ENCODE measurements around the gene TRPT1.
A peak's percentile ranks its signal among the peaks of the same experiment; 100 is the strongest.

Gene TRPT1

DNA sequence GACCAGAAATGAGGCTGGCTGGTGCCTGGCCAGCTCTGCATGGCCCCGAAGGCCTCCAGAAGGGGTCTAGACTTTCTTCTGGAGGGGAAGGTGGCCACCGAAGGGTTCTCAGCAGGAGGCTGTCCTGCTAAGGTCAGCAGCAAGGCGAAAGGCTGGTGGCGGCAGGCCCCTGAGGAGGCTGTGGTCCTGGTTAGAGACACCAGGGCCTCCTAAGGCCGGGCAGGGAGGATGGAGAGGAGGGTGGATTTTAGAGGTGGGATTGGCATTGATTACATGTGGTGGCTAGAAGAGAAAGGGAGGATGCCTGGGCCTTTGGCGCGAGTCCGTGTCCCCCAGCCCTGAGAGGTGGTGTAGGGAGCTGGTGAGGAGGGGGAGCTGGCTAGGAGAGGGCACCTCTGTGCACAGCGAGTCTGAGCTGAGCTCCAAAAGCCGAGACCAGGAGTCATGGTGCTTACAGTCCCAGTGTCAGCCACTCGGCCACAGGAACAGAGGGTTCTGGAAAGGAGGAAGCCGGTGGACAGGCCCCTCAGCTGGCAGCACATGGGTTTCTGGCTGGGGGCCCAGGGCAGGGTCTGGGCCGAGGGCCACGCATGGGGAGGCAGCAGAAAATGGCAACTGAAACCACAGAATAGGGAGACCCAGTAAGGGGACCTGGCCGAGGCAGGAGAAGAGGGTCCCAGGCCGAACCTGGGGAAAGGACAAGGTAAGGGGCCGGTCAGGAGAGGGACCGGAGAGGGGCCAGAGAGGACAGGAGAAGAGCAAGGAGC, 17.0 kb downstream of the TRPT1 start:
- in situ Hi-C loops (cut with MboI; ENCODE audit: low sequenced_read_pairs, unreplicated experiment): no loop called here
- DNase-seq (ENCODE audit: low spot score): no peak
- TF ChIP-seq, protein P1, sequence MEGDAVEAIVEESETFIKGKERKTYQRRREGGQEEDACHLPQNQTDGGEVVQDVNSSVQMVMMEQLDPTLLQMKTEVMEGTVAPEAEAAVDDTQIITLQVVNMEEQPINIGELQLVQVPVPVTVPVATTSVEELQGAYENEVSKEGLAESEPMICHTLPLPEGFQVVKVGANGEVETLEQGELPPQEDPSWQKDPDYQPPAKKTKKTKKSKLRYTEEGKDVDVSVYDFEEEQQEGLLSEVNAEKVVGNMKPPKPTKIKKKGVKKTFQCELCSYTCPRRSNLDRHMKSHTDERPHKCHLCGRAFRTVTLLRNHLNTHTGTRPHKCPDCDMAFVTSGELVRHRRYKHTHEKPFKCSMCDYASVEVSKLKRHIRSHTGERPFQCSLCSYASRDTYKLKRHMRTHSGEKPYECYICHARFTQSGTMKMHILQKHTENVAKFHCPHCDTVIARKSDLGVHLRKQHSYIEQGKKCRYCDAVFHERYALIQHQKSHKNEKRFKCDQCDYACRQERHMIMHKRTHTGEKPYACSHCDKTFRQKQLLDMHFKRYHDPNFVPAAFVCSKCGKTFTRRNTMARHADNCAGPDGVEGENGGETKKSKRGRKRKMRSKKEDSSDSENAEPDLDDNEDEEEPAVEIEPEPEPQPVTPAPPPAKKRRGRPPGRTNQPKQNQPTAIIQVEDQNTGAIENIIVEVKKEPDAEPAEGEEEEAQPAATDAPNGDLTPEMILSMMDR (IDR thresholded peaks at IDR 0.05; ENCODE audit: borderline replicate concordance, control extremely low read depth, extremely low read depth, insufficient read depth, missing control alignments): no peak

DNA sequence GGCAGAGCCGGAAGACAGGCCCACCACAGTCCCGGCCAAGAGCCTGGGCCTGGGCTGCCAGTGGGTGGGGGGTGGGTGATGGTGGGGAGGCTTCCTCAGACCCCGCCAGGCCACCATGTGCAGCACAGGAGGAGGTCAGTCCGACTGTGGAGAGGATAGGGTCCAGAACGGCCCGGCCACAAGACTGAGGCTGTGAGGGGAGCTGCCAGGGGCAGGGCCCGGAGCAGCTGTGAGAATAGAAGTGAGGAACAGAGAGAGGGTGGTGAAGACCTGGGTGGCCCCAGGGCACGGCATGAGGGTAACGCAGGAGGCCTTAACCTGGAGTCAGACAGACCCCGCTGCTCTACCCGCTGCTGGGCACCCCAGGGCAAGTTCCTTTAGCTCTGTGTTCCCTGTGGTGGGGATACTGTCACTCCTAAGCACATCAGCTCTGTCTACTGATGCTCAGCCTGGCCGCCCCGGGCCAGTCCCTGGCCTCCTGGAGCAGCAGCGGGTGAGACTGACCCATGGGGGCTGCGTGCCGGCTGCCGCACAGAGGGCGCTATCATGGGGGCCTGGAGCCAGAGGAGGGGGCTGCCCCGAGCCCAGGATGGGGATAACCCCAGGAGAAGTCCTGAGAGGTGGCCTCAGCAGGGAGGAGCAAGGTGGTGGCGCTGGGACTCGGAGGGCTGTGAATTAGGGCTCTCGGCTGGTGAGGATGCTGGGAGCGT, 17.7 kb downstream of the TRPT1 start:
- no peak for DNase-seq (ENCODE audit: low spot score)
- in situ Hi-C loops (cut with MboI; ENCODE audit: low sequenced_read_pairs, unreplicated experiment): no loop called here
- TF ChIP-seq, protein P1 (IDR thresholded peaks at IDR 0.05; ENCODE audit: borderline replicate concordance, control extremely low read depth, extremely low read depth, insufficient read depth, missing control alignments): no peak

DNA sequence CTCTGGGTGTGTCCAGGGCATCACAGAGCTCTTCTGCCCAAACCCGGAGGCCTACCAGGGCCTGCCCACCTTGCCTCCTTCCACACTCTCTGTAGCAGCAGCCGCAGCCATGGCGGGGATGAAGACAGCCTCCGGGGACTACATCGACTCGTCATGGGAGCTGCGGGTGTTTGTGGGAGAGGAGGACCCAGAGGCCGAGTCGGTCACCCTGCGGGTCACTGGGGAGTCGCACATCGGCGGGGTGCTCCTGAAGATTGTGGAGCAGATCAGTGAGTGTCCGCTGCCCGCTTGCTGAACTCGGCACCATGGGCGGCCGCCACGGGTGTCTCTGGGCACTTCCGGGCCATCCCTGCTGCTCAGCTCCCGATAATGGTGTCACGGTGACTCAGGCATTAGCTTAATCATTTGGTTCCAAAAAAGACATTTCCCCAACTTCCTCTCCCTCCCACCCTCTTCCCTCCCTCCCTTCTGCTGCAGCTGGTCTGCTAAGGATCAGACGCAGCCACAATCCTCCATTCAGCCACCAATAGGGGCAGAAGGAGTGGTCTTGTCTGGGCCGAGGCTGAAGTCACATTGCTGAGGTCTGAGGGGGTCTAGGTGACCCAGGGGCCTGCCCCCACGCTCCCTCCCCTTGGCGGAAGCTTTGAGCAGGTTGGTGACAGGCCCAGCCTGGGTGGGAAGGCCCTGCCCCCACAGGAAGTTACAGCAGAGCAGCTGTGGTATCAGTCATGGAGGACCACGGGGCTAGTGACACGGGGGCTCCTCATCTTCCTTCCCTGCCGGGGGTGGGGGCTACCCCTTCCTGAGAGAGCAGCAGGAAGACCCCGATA, 18.5 kb downstream of the TRPT1 start:
- in situ Hi-C loops (cut with MboI; ENCODE audit: low sequenced_read_pairs, unreplicated experiment): no loop called here
- peak; percentile 94 for DNase-seq (ENCODE audit: low spot score)
- TF ChIP-seq, protein P1 (IDR thresholded peaks at IDR 0.05; ENCODE audit: borderline replicate concordance, control extremely low read depth, extremely low read depth, insufficient read depth, missing control alignments): no peak

GRCh38 chr11:64206457-64207255, 19.3 kb downstream of the TRPT1 start, which contains the start of gene FERMT3:
TSS of gene FERMT3 (plus strand) at chr11:64206721. CDS start at chr11:64207365, 644 bp downstream.
- in situ Hi-C loops (cut with MboI; ENCODE audit: low sequenced_read_pairs, unreplicated experiment): no loop called here

GRCh38 chr11:64204464-64204989, 21.5 kb downstream of the TRPT1 start:
- TF ChIP-seq, protein P1 (IDR thresholded peaks at IDR 0.05; ENCODE audit: borderline replicate concordance, control extremely low read depth, extremely low read depth, insufficient read depth, missing control alignments): peak; percentile 50
- peak; percentile 86 for DNase-seq (ENCODE audit: low spot score)
- in situ Hi-C loops (cut with MboI; ENCODE audit: low sequenced_read_pairs, unreplicated experiment): no loop called here

More at GRCh38 chr11:64206457-64207255, 19.3 kb downstream of the TRPT1 start, which contains the start of gene FERMT3:
- peak; percentile 75 for DNase-seq (ENCODE audit: low spot score)
- TF ChIP-seq, protein P1 (IDR thresholded peaks at IDR 0.05; ENCODE audit: borderline replicate concordance, control extremely low read depth, extremely low read depth, insufficient read depth, missing control alignments): no peak
